ENCODE results near the gene LDB3.

GRCh38 chr10:86718556-86718955, 50.2 kb downstream of the LDB3 start:
- no peak for TF ChIP-seq CTCF (IDR thresholded peaks at IDR 0.05)
- TF ChIP-seq POLR2A (IDR thresholded peaks at IDR 0.05): no peak
